ENCODE measurements around the gene PTDSS2. TPM values are rescaled to one million over a fixed set of nuclear protein-coding genes. Genes with fewer than 3 reads are reported as not detected.
A peak's percentile ranks its signal among the peaks of the same experiment; 100 is the strongest.

Gene PTDSS2
- total RNA-seq, 2 experiments from 2014 or later: 14.8 to 18.8 TPM

- H3K27ac Mint-ChIP-seq: no peak overlapping the region
- H3K36me3 Mint-ChIP-seq (ENCODE audit: low read depth): peaks cover 3% of the 10 kb centered on the region
- ATAC-seq: no peak
- intact Hi-C loops (cut with DNase I, micrococcal nuclease): loop anchor here in 1 of 2 experiments (5.0 kb wide), 1 partner anchor 139 kb away; the partner anchor contains the start of gene IFITM2
- no peak overlapping the region for H3K4me3 Mint-ChIP-seq
- ChIA-PET CTCF (interaction anchor here (0.7 kb wide), 1 partner anchor 20 kb away, joined by 3 read pairs; no protein-coding TSS in a partner anchor), POLR2A (no interaction called here)
- no peak for DNase-seq
- H3K9me3 Mint-ChIP-seq (ENCODE audit: low read depth): no peaks in the 10 kb centered on the region
- peaks cover 14% of the 10 kb centered on the region for H3K4me1 Mint-ChIP-seq
- H3K27me3 Mint-ChIP-seq: peaks cover 3% of the 10 kb centered on the region
Observed at GRCh38 chr11:445765-446588, 4.1 kb upstream of the PTDSS2 start.

DNA sequence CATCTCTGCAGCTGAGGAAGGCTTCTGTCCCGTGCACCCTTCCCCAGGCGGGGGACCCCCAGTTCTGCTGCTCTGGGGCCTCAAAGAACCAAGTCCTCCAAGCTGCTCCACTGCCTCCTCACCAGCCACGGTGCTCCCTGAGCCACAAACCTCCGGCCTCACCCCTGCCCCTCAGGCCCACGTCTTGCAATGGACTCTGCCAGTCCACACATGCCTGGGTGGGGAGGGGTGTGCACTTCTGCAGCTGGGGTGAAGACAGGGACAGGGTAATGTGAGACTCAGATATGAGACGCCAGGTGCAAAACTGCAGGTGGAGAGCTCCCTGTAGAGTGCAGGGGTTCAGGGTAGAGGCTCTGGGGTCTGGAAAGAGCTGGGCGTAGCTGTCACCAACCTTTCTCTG is 3.2 kb upstream of the PTDSS2 start:
- Mint-ChIP-seq H3K4me3 (no peak overlapping the region), H3K27ac (no peak overlapping the region), H3K27me3 (peaks cover 3% of the 10 kb centered on the region), H3K36me3 (ENCODE audit: low read depth) (peaks cover 8% of the 10 kb centered on the region), H3K4me1 (peaks cover 19% of the 10 kb centered on the region), H3K9me3 (ENCODE audit: low read depth) (no peaks in the 10 kb centered on the region)
- ChIA-PET POLR2A (no interaction called here), CTCF (interaction anchor here (1.3 kb wide), 1 partner anchor 40 kb away, joined by 7 read pairs; no protein-coding TSS in a partner anchor)
- ATAC-seq (no peak), DNase-seq (no peak)
- intact Hi-C loops (cut with DNase I, micrococcal nuclease): loop anchor here in 1 of 2 experiments (5.0 kb wide), 1 partner anchor 140 kb away; the partner anchor contains the start of gene IFITM2

DNA sequence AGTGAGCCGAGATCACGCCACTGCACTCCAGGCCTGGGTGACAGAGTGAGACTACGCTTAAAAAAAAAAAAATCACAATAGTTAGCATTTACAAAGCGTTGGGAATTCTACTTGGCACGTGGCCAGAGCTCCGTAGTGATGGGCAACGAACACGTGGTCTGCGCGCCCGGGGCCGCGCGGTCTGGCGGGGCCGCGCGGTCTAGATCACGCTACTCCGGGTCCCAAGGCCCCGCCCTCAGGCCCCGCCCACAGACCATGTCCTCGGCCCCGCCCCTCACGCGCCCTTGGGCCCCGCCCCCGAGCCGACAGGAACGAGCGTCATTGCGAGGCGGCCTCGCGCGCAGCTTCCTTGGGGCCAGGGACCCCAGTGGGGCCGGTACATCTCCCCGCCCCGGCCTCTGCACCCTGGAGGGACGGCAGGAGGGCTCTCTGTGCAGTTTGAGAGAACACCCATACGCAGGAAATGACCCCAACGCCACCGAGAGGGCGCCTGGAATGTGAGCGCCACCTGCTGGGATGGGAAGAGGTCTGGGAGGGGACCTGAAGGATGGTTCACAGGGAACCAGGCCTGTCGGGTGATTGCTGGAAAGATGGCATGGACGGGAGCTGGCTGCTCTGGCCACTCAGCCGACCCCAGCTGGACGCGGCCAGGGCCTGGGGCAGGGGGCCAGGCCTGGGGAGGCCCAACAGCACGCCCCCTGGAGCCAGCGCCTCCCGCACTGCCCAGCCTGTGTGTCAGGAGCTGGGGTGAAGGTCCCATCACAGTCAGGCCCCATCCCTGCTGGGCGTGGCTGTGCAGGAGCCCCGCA is 2.0 kb upstream of the PTDSS2 start:
- peaks cover 8% of the 10 kb centered on the region for H3K36me3 Mint-ChIP-seq (ENCODE audit: low read depth)
- intact Hi-C loops (cut with DNase I, micrococcal nuclease): loop anchor here (1.0 to 5.0 kb wide), 13 partner anchors 33 to 361 kb away; partner anchors contain the start of genes BET1L (in 1 of the 2), HRAS (in 1 of the 2), IFITM2 (in 1 of the 2) and PSMD13 (in 1 of the 2)
- H3K4me3 Mint-ChIP-seq: peak overlapping the region; percentile 86
- H3K9me3 Mint-ChIP-seq (ENCODE audit: low read depth): no peaks in the 10 kb centered on the region
- peaks cover 3% of the 10 kb centered on the region for H3K27me3 Mint-ChIP-seq
- peak overlapping the region; percentile 93 for H3K27ac Mint-ChIP-seq
- peak; percentile 99 for DNase-seq
- POLR2A ChIA-PET: interaction anchor here (0.6 to 0.9 kb wide), 3 partner anchors 65 to 93 kb away, joined by 3 to 4 read pairs (median 3); no protein-coding TSS in a partner anchor
- CTCF ChIA-PET: interaction anchor here (0.6 to 2.1 kb wide), 21 partner anchors 8 to 242 kb away, joined by 3 to 10 read pairs (median 4); partner anchors contain the start of genes BET1L and RIC8A
- H3K4me1 Mint-ChIP-seq: peaks cover 16% of the 10 kb centered on the region
- ATAC-seq: peak; percentile 79

GRCh38 chr11:450809-451451 is 851 bp downstream of the PTDSS2 start:
- H3K36me3 Mint-ChIP-seq (ENCODE audit: low read depth): peaks cover 11% of the 10 kb centered on the region
- peak overlapping the region; percentile 95 for H3K4me3 Mint-ChIP-seq
- ChIA-PET POLR2A (no interaction called here), CTCF (interaction anchor here (0.6 to 1.9 kb wide), 2 partner anchors 68 to 71 kb away, joined by 3 to 6 read pairs; no protein-coding TSS in a partner anchor)
- H3K4me1 Mint-ChIP-seq: peaks cover 19% of the 10 kb centered on the region
- H3K27me3 Mint-ChIP-seq: no peaks in the 10 kb centered on the region
- intact Hi-C loops (cut with DNase I, micrococcal nuclease): loop anchor here (1.0 to 5.0 kb wide), 4 partner anchors 118 to 244 kb away; partner anchors contain the start of genes BET1L (in 1 of the 2), DEAF1 (in 1 of the 2), PHRF1 (in 1 of the 2) and RIC8A (in 1 of the 2)
- H3K9me3 Mint-ChIP-seq (ENCODE audit: low read depth): no peaks in the 10 kb centered on the region
- ATAC-seq (peak; percentile 7), DNase-seq (peak; percentile 83)
- peak overlapping the region; percentile 97 for H3K27ac Mint-ChIP-seq

DNA sequence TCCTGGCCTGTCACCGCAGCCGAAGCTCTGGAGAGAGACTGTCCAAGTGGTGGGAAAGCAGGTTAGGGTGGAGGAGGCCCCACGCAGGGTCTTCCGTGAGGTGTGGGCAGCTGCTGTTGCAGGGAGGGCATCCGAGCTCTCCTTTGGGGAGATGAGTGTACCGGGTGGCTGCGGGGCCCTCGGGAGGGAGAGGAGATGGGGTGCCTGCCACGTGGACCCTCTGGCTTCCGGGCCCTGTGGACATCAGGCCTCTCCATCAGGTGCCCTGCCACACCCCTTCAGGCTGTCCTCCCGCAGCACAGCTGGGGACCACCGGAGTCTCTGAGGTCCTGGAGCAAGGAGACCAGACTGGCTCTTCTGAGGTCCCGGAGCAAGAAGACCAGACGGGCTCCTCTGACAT is 1.7 kb downstream of the PTDSS2 start:
- peaks cover 27% of the 10 kb centered on the region for H3K4me1 Mint-ChIP-seq
- intact Hi-C loops (cut with DNase I, micrococcal nuclease): loop anchor here (2.0 to 5.0 kb wide), 2 partner anchors 117 to 244 kb away; partner anchors contain the start of genes BET1L (in 1 of the 2) and RIC8A (in 1 of the 2)
- H3K27me3 Mint-ChIP-seq: no peaks in the 10 kb centered on the region
- no peak overlapping the region for H3K27ac Mint-ChIP-seq
- ATAC-seq (no peak), DNase-seq (no peak)
- POLR2A ChIA-PET: no interaction called here
- CTCF ChIA-PET: interaction anchor here (1.9 kb wide), 1 partner anchor 67 kb away, joined by 6 read pairs; no protein-coding TSS in a partner anchor
- peaks cover 11% of the 10 kb centered on the region for H3K36me3 Mint-ChIP-seq (ENCODE audit: low read depth)
- H3K4me3 Mint-ChIP-seq: peak overlapping the region; percentile 95
- H3K9me3 Mint-ChIP-seq (ENCODE audit: low read depth): no peaks in the 10 kb centered on the region

GRCh38 chr11:452203-452744 is 2.2 kb downstream of the PTDSS2 start:
- DNase-seq (no peak), ATAC-seq (no peak)
- peaks cover 15% of the 10 kb centered on the region for H3K36me3 Mint-ChIP-seq (ENCODE audit: low read depth)
- peaks cover 33% of the 10 kb centered on the region for H3K4me1 Mint-ChIP-seq
- H3K27ac Mint-ChIP-seq: no peak overlapping the region
- POLR2A ChIA-PET: no interaction called here
- no peak overlapping the region for H3K4me3 Mint-ChIP-seq
- no peaks in the 10 kb centered on the region for H3K9me3 Mint-ChIP-seq (ENCODE audit: low read depth)
- CTCF ChIA-PET: no interaction called here
- no peaks in the 10 kb centered on the region for H3K27me3 Mint-ChIP-seq
- intact Hi-C loops (cut with DNase I, micrococcal nuclease): loop anchor here in 1 of 2 experiments (5.0 kb wide), 1 partner anchor 245 kb away; the partner anchor contains the start of genes BET1L and RIC8A

DNA sequence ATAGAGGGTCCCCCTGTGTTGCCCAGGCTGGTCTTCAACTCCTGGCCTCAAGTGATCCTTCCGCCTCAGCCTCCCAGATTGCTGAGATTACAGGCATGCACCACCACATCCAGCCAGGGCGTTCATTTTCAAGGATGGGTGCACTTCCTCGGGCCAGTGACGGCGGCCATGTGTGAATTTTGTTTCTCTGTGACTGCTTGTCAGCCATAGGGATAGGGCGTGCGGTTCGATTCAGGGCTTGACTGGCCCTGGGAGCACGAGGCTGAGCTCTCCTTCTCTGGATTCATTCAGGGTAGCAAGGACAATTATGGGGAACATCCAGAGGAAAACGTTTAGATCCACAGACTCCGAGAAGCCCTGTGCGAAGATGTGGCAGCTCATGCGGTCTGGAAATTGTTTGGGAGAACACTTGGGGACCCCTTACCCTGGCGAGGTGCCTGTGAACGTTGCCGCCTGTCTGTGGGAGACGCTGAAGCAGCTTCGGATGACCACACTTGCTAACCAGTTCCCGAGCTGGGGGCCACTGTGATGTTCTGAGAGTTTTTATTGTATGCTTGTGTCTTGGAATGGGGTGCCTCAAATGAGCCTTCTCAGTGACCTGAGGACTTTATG is 2.9 kb downstream of the PTDSS2 start:
- no peak for DNase-seq
- Mint-ChIP-seq H3K9me3 (ENCODE audit: low read depth) (no peaks in the 10 kb centered on the region), H3K4me3 (no peak overlapping the region), H3K4me1 (peaks cover 38% of the 10 kb centered on the region), H3K27ac (no peak overlapping the region), H3K27me3 (no peaks in the 10 kb centered on the region), H3K36me3 (ENCODE audit: low read depth) (peaks cover 19% of the 10 kb centered on the region)
- ChIA-PET CTCF (interaction anchor here (0.6 kb wide), 1 partner anchor 65 kb away, joined by 3 read pairs; no protein-coding TSS in a partner anchor), POLR2A (no interaction called here)
- ATAC-seq: no peak
- intact Hi-C loops (cut with DNase I, micrococcal nuclease): loop anchor here in 1 of 2 experiments (5.0 kb wide), 1 partner anchor 246 kb away; the partner anchor contains the start of genes BET1L and RIC8A

GRCh38 chr11:453564-453963 is 3.5 kb downstream of the PTDSS2 start:
- no peak for ATAC-seq
- intact Hi-C loops (cut with DNase I, micrococcal nuclease): loop anchor here in 1 of 2 experiments (5.0 kb wide), 1 partner anchor 246 kb away; the partner anchor contains the start of genes BET1L and RIC8A

GRCh38 chr11:454043-454442 is 4.0 kb downstream of the PTDSS2 start:
- ATAC-seq (no peak), DNase-seq (no peak)
- peaks cover 36% of the 10 kb centered on the region for H3K4me1 Mint-ChIP-seq
- H3K36me3 Mint-ChIP-seq (ENCODE audit: low read depth): peaks cover 19% of the 10 kb centered on the region
- no peak overlapping the region for H3K4me3 Mint-ChIP-seq
- H3K9me3 Mint-ChIP-seq (ENCODE audit: low read depth): no peaks in the 10 kb centered on the region
- ChIA-PET POLR2A (no interaction called here), CTCF (interaction anchor here (0.6 to 0.7 kb wide), 2 partner anchors 13 to 66 kb away, joined by 3 read pairs; no protein-coding TSS in a partner anchor)
- intact Hi-C loops (cut with DNase I, micrococcal nuclease): loop anchor here in 1 of 2 experiments (5.0 kb wide), 1 partner anchor 247 kb away; the partner anchor contains the start of genes BET1L and RIC8A
- no peak overlapping the region for H3K27ac Mint-ChIP-seq
- no peaks in the 10 kb centered on the region for H3K27me3 Mint-ChIP-seq

More at GRCh38 chr11:453564-453963, 3.5 kb downstream of the PTDSS2 start:
- Mint-ChIP-seq H3K9me3 (ENCODE audit: low read depth) (no peaks in the 10 kb centered on the region), H3K4me1 (peaks cover 38% of the 10 kb centered on the region), H3K4me3 (no peak overlapping the region), H3K27ac (no peak overlapping the region), H3K27me3 (no peaks in the 10 kb centered on the region), H3K36me3 (ENCODE audit: low read depth) (peaks cover 19% of the 10 kb centered on the region)
- CTCF ChIA-PET: interaction anchor here (0.6 kb wide), 1 partner anchor 66 kb away, joined by 3 read pairs; no protein-coding TSS in a partner anchor
- POLR2A ChIA-PET: no interaction called here
- DNase-seq: no peak

Data from activated CD4-positive, alpha-beta T cell treated with anti-CD3 and anti-CD28 coated beads for 36 hours (primary cell).